HCT116 (cell line): ENCODE data around the gene RENBP. TPM values are rescaled to one million over a fixed set of nuclear protein-coding genes. Genes with fewer than 3 reads are reported as not detected.

Experiments
- ATAC-seq: fragments of 200-7000 bp; cut with Tn5 transposase; 2 replicates; pipeline ENCODE4 v1.9.1; 2020; ENCODE audit warnings: mild to moderate bottlenecking, moderate library complexity
- BruUV-seq: library from RNA; stranded (reverse); fragments of 400-500 nt; replicated peaks from 2 replicates; lab custom pipeline; 2021; lab: Mats Ljungman, UMichigan
- CTCF ChIA-PET: fragments of 300-600 bp; sonication (Branson Sonifier 250); formaldehyde crosslinking; loops from one replicate; lab custom pipeline; 2021; ENCODE audit warnings: antibody characterized with exemption; lab: Charles Lee
- POLR2A ChIA-PET: fragments of 300-600, 350-600 bp; sonication (Branson Sonifier 250); formaldehyde crosslinking; loops from one replicate; lab custom pipeline; 2021; ENCODE audit warnings: antibody characterized with exemption; lab: Charles Lee
- RAD21 ChIA-PET, 2 experiments: fragments of 300-600 bp; sonication (Branson Sonifier 250); formaldehyde crosslinking; loops; one replicate each; lab custom pipeline; 2023; ENCODE audit warnings: low total read pairs in 2 of 2; ENCODE audit not compliant: uncharacterized antibody in 2 of 2, unreplicated experiment in 2 of 2, low non-redundant PET in 1 of 2; lab: Charles Lee
- DNase-seq: peaks from one replicate; pipeline ENCODE4 v3.0.0-alpha.2; 2010; ENCODE audit warnings: low read depth, low spot score
- H2AFZ ChIP-seq: fragments of 200-600 bp; shearing (Covaris generic), sonication (generic); 2 replicates; pipeline ENCODE4 v1.6.1; 2017; ENCODE audit warnings: low read depth, mixed run types, mixed read lengths, antibody characterized with exemption, low read length; ENCODE audit not compliant: poor library complexity, severe bottlenecking
- H3K27ac ChIP-seq: 2 replicates; pipeline ENCODE4 v1.5.1; 2012; ENCODE audit warnings: low read depth, low read length
- H3K27me3 ChIP-seq: fragments of 200-600 bp; sonication (generic); 2 replicates; pipeline ENCODE4 v1.6.1; 2016; ENCODE audit warnings: mixed run types, low read length, mixed read lengths; ENCODE audit not compliant: insufficient read depth
- H3K36me3 ChIP-seq, 2 experiments: fragments of 200-500 bp in 1 of 2; fragments of 200-600 bp in 1 of 2; sonication (Bioruptor generic) in 1 of 2; sonication (generic) in 1 of 2; 2 replicates each; pipeline versions ENCODE4 v1.5.1 to v1.6.1; 2014 to 2016; ENCODE audit warnings: low read length in 2 of 2, inconsistent platforms in 1 of 2, mixed read lengths in 1 of 2, mixed run types in 1 of 2; ENCODE audit not compliant: insufficient read depth in 2 of 2, control insufficient read depth in 1 of 2
- H3K4me1 ChIP-seq, 2 experiments: fragments of 200-600 bp in 1 of 2; sonication (generic) in 1 of 2; 2 replicates each; pipeline versions ENCODE4 v1.5.1 to v1.6.1; 2012 to 2017; ENCODE audit warnings: low read length in 2 of 2, inconsistent platforms in 1 of 2, mild to moderate bottlenecking in 1 of 2, mixed read lengths in 1 of 2, mixed run types in 1 of 2, moderate library complexity in 1 of 2; ENCODE audit not compliant: insufficient read depth in 2 of 2, control insufficient read depth in 1 of 2
- H3K4me2 ChIP-seq: fragments of 200-600 bp; sonication (generic); 2 replicates; pipeline ENCODE4 v1.6.1; 2017; ENCODE audit warnings: mixed run types, low read length, mixed read lengths
- H3K4me3 ChIP-seq, 2 experiments: fragments of 200-600 bp in 1 of 2; sonication (generic) in 1 of 2; replicated peaks in 1 of 2; 2 replicates each; pipeline ENCODE4 v1.5.1; 2011 to 2016; ENCODE audit warnings: low read length in 2 of 2, control low read depth in 1 of 2, low read depth in 1 of 2, mild to moderate bottlenecking in 1 of 2, mixed read lengths in 1 of 2, mixed run types in 1 of 2
- H3K79me2 ChIP-seq: fragments of 200-600 bp; sonication (generic); 2 replicates; pipeline ENCODE4 v1.6.1; 2017; ENCODE audit warnings: mild to moderate bottlenecking, mixed run types, low read length, moderate library complexity, mixed read lengths; ENCODE audit not compliant: insufficient read depth
- H3K9ac ChIP-seq: fragments of 200-600 bp; sonication (generic); 2 replicates; pipeline ENCODE4 v1.6.1; 2016; ENCODE audit warnings: low read length, mixed read lengths
- H3K9me2 ChIP-seq: fragments of 200-600 bp; sonication (generic), shearing (Covaris generic); 2 replicates; pipeline ENCODE4 v1.6.1; 2017; ENCODE audit warnings: mixed run types, mild to moderate bottlenecking, moderate library complexity; ENCODE audit not compliant: insufficient read depth
- H3K9me3 ChIP-seq, 2 experiments: fragments of 200-500 bp in 1 of 2; fragments of 200-600 bp in 1 of 2; sonication (Bioruptor generic) in 1 of 2; sonication (generic) in 1 of 2; 2 replicates each; pipeline ENCODE4 v1.6.1; 2014 to 2017; ENCODE audit warnings: low read length in 2 of 2, mixed read lengths in 2 of 2, inconsistent platforms in 1 of 2, low read depth in 1 of 2, mild to moderate bottlenecking in 1 of 2, mixed run types in 1 of 2, moderate library complexity in 1 of 2; ENCODE audit not compliant: control insufficient read depth in 1 of 2, insufficient read depth in 1 of 2
- H4K20me1 ChIP-seq: fragments of 200-600 bp; sonication (generic), shearing (Covaris generic); 2 replicates; pipeline ENCODE4 v1.6.1; 2017; ENCODE audit warnings: mixed run types, mild to moderate bottlenecking, moderate library complexity; ENCODE audit not compliant: insufficient read depth
- CBX3 ChIP-seq: IDR thresholded peaks from 2 replicates; pipeline ENCODE4 v1.6.1; 2012; ENCODE audit warnings: low read depth
- FOSL1 ChIP-seq: IDR thresholded peaks from 2 replicates; pipeline ENCODE4 v1.6.1; 2012; ENCODE audit warnings: low read depth
- MAX ChIP-seq: IDR thresholded peaks from 2 replicates; pipeline ENCODE4 v1.6.1; 2012
- POLR2AphosphoS5 ChIP-seq: IDR thresholded peaks from 2 replicates; pipeline ENCODE4 v1.6.1; 2011; ENCODE audit warnings: mild to moderate bottlenecking, low read depth, low read length, moderate library complexity
- RAD21 ChIP-seq: IDR thresholded peaks from 2 replicates; pipeline ENCODE4 v1.6.1; 2012; ENCODE audit warnings: low read depth, mild to moderate bottlenecking
- SP1 ChIP-seq: IDR thresholded peaks from 2 replicates; pipeline ENCODE4 v1.6.1; 2012; ENCODE audit warnings: low read depth
- SRF ChIP-seq: IDR thresholded peaks from 2 replicates; pipeline ENCODE4 v1.6.1; 2012; ENCODE audit warnings: low read depth
- TCF7L2 ChIP-seq: IDR thresholded peaks from 2 replicates; pipeline ENCODE4 v1.7.0; 2011; ENCODE audit warnings: borderline replicate concordance, inconsistent platforms; ENCODE audit not compliant: insufficient read depth, insufficient read length; ENCODE audit errors: extremely low read depth
- ZNF274 ChIP-seq: fragments of 200-500 bp; sonication (Bioruptor generic); IDR thresholded peaks from 2 replicates; pipeline ENCODE4 v1.6.1; 2014; ENCODE audit warnings: mild to moderate bottlenecking, low read depth, low read length, inconsistent platforms
- intact Hi-C: fragments of 100-400 bp; cut with micrococcal nuclease; formaldehyde crosslinking; loops from 2 replicates; pipeline ENCODE4 v1.10.0; 2022
- total RNA-seq: library from RNA; stranded (reverse); gene quantifications from one replicate; pipeline ENCODE4 v1.2.1, GENCODE V29; 2021; ENCODE audit not compliant: unreplicated experiment
- TF ChIP-seq, protein P1 (sequence below): IDR thresholded peaks from 2 replicates; pipeline ENCODE4 v1.6.1; 2012; ENCODE audit warnings: low read depth
- TF ChIP-seq, protein P2 (sequence below): IDR thresholded peaks from 2 replicates; pipeline ENCODE4 v1.6.1; 2011; ENCODE audit warnings: mild to moderate bottlenecking, low read length, moderate library complexity; ENCODE audit not compliant: insufficient replicate concordance; ENCODE audit errors: extremely low read depth

The RENBP gene
- total RNA-seq, 1 experiment from 2014 or later, result 1.3 TPM

DNA sequence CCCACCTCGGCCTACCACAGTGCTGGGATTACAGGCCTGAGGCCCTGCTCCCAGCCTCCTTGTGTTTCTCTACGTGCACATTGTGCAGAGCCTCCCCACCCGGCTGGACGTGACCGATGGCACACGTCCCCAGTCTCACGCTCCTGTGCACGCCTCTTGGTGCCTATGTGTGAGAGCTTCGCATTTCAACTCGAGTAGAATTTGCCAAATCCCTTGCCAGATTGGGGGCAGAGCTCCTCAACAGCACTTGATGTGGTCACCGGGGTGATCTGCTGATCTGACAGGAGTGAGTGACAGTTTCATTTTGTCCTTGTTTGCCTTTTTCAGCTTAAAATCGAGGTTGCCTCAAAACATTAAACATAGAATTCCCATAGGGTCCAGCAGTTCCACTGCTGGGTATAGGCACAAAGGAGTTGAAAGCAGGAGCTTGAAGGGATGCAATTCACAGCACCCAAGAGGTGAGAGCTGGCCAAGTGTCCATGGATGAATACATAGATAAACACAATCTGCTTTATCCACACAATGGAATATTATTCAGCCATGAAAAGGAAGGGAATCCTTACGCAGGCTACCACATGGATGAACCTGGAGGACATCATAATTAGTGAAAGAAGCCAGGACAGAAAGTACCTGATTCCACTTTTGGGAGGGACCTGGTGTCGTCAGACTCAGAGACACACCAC is 45.7 kb upstream of the RENBP start:
- no peak overlapping the region for H3K4me3 ChIP-seq
- ChIA-PET CTCF (no interaction called here), RAD21 (no interaction called here), POLR2A (interaction anchor here (0.9 kb wide), 1 partner anchor 64 kb away, joined by 3 read pairs; the partner anchor contains the start of gene ARHGAP4)
- no peaks in the 10 kb centered on the region for H4K20me1 ChIP-seq
- DNase-seq (no peak), ATAC-seq (no peak)
- no peak overlapping the region for H3K9ac ChIP-seq
- H3K4me1 ChIP-seq, result no peaks in the 10 kb centered on the region
- no peak for TF ChIP-seq SP1
- no peak for TF ChIP-seq CBX3
- H3K79me2 ChIP-seq, result no peaks in the 10 kb centered on the region
- intact Hi-C loops, result no loop called here
- H3K9me2 ChIP-seq, result no peaks in the 10 kb centered on the region
- no peaks in the 10 kb centered on the region for H3K27me3 ChIP-seq
- H2AFZ ChIP-seq, result no peak overlapping the region
- no peaks in the 10 kb centered on the region for H3K36me3 ChIP-seq
- no TSS peak for BruUV-seq
- H3K27ac ChIP-seq, result no peak overlapping the region
- no peak overlapping the region for H3K4me2 ChIP-seq
- no peaks in the 10 kb centered on the region for H3K9me3 ChIP-seq

DNA sequence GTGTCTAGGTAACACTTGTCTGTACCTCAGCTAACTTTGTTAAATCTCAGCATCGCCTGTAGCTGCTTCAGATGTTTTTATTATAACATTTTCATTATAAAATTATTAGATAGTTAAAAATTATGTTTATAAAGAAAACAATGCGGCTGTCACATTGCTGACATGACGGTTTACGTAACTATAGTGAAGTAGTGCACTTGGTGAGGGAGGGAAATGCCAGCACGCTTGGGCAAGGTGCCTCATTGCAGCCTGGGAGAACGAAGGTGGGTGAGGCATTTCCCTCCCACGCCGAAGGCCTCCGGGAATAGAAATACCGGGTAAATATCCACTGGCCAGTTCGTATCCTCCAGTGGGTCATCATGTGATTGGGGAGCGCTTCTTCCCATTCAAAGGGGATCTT is 44.0 kb upstream of the RENBP start:
- Histone ChIP-seq H3K9ac (no peak overlapping the region), H3K27me3 (no peaks in the 10 kb centered on the region)
- TF ChIP-seq, protein P1, sequence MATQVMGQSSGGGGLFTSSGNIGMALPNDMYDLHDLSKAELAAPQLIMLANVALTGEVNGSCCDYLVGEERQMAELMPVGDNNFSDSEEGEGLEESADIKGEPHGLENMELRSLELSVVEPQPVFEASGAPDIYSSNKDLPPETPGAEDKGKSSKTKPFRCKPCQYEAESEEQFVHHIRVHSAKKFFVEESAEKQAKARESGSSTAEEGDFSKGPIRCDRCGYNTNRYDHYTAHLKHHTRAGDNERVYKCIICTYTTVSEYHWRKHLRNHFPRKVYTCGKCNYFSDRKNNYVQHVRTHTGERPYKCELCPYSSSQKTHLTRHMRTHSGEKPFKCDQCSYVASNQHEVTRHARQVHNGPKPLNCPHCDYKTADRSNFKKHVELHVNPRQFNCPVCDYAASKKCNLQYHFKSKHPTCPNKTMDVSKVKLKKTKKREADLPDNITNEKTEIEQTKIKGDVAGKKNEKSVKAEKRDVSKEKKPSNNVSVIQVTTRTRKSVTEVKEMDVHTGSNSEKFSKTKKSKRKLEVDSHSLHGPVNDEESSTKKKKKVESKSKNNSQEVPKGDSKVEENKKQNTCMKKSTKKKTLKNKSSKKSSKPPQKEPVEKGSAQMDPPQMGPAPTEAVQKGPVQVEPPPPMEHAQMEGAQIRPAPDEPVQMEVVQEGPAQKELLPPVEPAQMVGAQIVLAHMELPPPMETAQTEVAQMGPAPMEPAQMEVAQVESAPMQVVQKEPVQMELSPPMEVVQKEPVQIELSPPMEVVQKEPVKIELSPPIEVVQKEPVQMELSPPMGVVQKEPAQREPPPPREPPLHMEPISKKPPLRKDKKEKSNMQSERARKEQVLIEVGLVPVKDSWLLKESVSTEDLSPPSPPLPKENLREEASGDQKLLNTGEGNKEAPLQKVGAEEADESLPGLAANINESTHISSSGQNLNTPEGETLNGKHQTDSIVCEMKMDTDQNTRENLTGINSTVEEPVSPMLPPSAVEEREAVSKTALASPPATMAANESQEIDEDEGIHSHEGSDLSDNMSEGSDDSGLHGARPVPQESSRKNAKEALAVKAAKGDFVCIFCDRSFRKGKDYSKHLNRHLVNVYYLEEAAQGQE, result no peak
- no peak for TF ChIP-seq TCF7L2
- TF ChIP-seq FOSL1, result no peak
- TF ChIP-seq, protein P2, sequence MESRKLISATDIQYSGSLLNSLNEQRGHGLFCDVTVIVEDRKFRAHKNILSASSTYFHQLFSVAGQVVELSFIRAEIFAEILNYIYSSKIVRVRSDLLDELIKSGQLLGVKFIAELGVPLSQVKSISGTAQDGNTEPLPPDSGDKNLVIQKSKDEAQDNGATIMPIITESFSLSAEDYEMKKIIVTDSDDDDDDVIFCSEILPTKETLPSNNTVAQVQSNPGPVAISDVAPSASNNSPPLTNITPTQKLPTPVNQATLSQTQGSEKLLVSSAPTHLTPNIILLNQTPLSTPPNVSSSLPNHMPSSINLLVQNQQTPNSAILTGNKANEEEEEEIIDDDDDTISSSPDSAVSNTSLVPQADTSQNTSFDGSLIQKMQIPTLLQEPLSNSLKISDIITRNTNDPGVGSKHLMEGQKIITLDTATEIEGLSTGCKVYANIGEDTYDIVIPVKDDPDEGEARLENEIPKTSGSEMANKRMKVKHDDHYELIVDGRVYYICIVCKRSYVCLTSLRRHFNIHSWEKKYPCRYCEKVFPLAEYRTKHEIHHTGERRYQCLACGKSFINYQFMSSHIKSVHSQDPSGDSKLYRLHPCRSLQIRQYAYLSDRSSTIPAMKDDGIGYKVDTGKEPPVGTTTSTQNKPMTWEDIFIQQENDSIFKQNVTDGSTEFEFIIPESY, result no peak
- TF ChIP-seq POLR2AphosphoS5, result no peak
- TF ChIP-seq MAX, result no peak
- no peak for TF ChIP-seq SRF
- TF ChIP-seq ZNF274, result no peak
- no peak for TF ChIP-seq RAD21
- TF ChIP-seq, all 23 proteins: peak for 0
- no peak overlapping the region for H2AFZ ChIP-seq
- POLR2A ChIA-PET, result no interaction called here
- no peak overlapping the region for H3K4me3 ChIP-seq
- no peaks in the 10 kb centered on the region for H3K79me2 ChIP-seq
- intact Hi-C loops, result no loop called here
- H3K4me2 ChIP-seq, result no peak overlapping the region
- no peaks in the 10 kb centered on the region for H3K36me3 ChIP-seq
- ATAC-seq, result no peak
- H4K20me1 ChIP-seq, result no peaks in the 10 kb centered on the region
- H3K4me1 ChIP-seq, result no peaks in the 10 kb centered on the region
- no peaks in the 10 kb centered on the region for H3K9me2 ChIP-seq
- RAD21 ChIA-PET, result no interaction called here
- no peaks in the 10 kb centered on the region for H3K9me3 ChIP-seq
- H3K27ac ChIP-seq, result no peak overlapping the region
- no TSS peak for BruUV-seq
- CTCF ChIA-PET, result no interaction called here
- no peak for DNase-seq
